Esophagus (tissue), 2 donors: ENCODE results near the gene RWDD1. TPM values are rescaled to one million over a fixed set of nuclear protein-coding genes. Genes with fewer than 3 reads are reported as not detected.
A peak's percentile ranks its signal among the peaks of the same experiment; 100 is the strongest.

ENCODE experiments used
- H3K27ac ChIP-seq, 2 donors: one replicate each; pipeline ENCODE4 v1.5.1; 2013; ENCODE audit warnings: low read depth in 2 of 2, mild to moderate bottlenecking in 2 of 2, inconsistent platforms in 1 of 2, low read length in 1 of 2, moderate library complexity in 1 of 2
- H3K27me3 ChIP-seq, 2 donors: one replicate each; pipeline ENCODE4 v1.6.1; 2013; ENCODE audit warnings: low read length in 2 of 2, control low read depth in 1 of 2, mild to moderate bottlenecking in 1 of 2; ENCODE audit not compliant: insufficient read depth in 2 of 2, control insufficient read depth in 1 of 2
- H3K36me3 ChIP-seq, 2 donors: one replicate each; pipeline ENCODE4 v1.6.1; 2013; ENCODE audit warnings: low read length in 1 of 2; ENCODE audit not compliant: control insufficient read depth in 2 of 2, insufficient read depth in 2 of 2
- H3K4me1 ChIP-seq, 2 donors: one replicate each; pipeline ENCODE4 v1.6.1; 2013; ENCODE audit warnings: low read length in 1 of 2; ENCODE audit not compliant: control insufficient read depth in 2 of 2, insufficient read depth in 2 of 2
- H3K4me3 ChIP-seq, 2 donors: one replicate each; pipeline ENCODE4 v1.5.1; 2013; ENCODE audit warnings: low read length in 2 of 2, mild to moderate bottlenecking in 2 of 2, low read depth in 1 of 2, moderate library complexity in 1 of 2
- H3K9me3 ChIP-seq, 2 donors: one replicate each; pipeline ENCODE4 v1.6.1; 2013; ENCODE audit warnings: mild to moderate bottlenecking in 2 of 2, low read depth in 1 of 2, low read length in 1 of 2, moderate library complexity in 1 of 2; ENCODE audit not compliant: control insufficient read depth in 2 of 2, insufficient read depth in 1 of 2
- WGBS, 2 donors: extraction: QIAGEN DNeasy Blood & Tissue Kit; methylation state at CpG; one replicate each; pipeline ENCODE4 v1.1.7; 2013; 5-methylcytosine and 5-hydroxymethylcytosine counted together
- polyA plus RNA-seq, 2 donors: library from polyadenylated mRNA; stranded (reverse); fragments of 200-250 nt; gene quantifications; one replicate each; pipeline ENCODE4 v1.2.3, GENCODE V29; 2013
- donor health status: healthy with polysubstance abuse.
- donor health status: Bipolar disorder and iron deficiency.

Gene RWDD1
- polyA plus RNA-seq, 2 donors = 32.5 to 45.3 TPM

DNA sequence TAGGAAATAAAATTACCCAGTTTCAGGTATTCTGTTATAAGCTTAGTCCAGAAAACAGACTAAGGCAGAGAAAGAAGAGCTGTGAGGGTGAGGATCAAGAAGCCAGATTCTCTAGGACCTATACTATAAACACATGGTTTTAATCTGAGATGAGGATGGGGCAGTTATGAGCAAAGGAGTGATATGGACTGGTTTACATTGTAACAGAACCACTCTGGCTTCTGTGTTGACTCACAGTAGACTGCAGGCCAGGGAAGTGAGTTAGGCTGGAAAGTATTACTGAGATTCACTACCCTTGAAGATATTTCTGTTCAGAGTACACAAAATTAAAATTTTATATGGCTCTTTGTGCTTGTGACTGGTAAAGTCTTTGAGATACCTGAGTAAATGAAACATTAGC lies 3.2 kb upstream of the RWDD1 start:
- Histone ChIP-seq H3K9me3 (no peaks in the 10 kb centered on the region), H3K27ac (no peak overlapping the region), H3K36me3 (no peaks in the 10 kb centered on the region)

DNA sequence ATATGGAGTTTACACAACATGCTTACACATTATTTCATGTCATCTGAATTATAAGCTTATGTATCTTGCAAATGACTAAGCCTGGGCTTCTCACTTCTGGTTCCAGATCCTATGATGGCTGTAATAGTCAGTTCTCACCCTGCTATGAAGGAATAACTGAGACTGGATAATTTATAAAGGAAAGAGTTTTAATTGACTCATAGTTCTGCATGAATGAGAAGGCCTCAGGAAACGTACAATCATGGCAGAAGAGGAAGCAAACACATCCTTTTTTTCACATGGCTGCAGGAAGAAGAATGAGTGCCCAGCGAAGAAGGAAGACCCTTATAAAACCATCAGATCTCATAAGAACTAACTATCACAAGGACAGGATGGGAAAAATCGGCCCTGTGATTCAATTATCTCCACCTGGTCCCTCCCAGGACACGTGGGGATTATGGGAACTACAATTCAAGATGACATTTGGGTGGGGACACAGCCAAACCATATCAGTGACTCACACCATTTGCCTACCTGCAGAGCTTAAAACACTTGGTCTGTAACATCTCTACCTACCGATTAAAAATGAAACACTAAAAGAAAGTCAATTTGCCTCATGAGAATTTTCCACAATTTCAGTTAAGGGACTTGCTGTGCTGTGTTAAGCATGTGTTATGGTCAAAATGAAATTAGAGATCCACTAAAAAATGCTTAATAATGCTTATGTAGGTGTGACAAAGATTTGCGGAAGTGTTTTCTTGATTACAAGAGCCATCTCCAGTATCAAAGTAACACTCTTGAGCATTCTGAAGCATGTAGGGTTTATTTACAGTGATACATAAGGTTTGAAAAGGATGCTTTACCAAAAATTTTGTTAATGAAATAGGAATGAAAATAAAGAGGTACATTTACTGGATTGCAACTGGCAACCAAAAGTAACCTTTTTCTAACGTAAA lies 2.2 kb upstream of the RWDD1 start:
- peaks cover 2 to 5% of the 10 kb centered on the region in 2 donors for H3K4me1 ChIP-seq
- 56 to 57% methylated on average over 7 of the region's 7 CpGs for WGBS, 2 donors
- H3K36me3 ChIP-seq = no peaks in the 10 kb centered on the region
- H3K27ac ChIP-seq = no peak overlapping the region
- H3K4me3 ChIP-seq = no peak overlapping the region
- no peaks in the 10 kb centered on the region for H3K9me3 ChIP-seq
- no peaks in the 10 kb centered on the region for H3K27me3 ChIP-seq

More for the DNA sequence above, 3.2 kb upstream of the RWDD1 start:
- peaks cover 2 to 5% of the 10 kb centered on the region in 2 donors for H3K4me1 ChIP-seq
- no peak overlapping the region for H3K4me3 ChIP-seq
- H3K27me3 ChIP-seq = no peaks in the 10 kb centered on the region

DNA sequence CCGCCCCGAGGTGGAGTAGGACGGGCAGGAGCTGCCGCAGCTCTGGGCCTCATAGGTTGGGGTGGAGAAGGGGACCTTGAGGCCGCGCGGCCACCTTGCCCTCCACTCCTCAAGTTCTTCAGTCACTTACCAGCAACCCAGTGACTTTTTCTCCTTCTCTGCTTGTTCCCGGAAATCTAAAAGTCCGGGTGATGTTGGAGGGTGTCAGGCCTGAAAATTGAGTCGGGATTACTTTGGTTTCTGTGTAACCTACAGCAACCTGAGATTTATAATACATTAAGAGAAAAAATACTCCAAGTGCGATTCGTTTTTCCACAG lies 338 bp downstream of the RWDD1 start:
- peak overlapping the region; percentile 83 to 92 for H3K4me3 ChIP-seq
- no peaks in the 10 kb centered on the region for H3K9me3 ChIP-seq
- no peaks in the 10 kb centered on the region for H3K27me3 ChIP-seq
- H3K27ac ChIP-seq = peak overlapping the region; percentile 86 to 99
- H3K4me1 ChIP-seq = peaks cover 0 to 2% of the 10 kb centered on the region in 2 donors
- no peaks in the 10 kb centered on the region for H3K36me3 ChIP-seq
- WGBS, 2 donors = 0% methylated on average over 12 of the region's 12 CpGs

DNA sequence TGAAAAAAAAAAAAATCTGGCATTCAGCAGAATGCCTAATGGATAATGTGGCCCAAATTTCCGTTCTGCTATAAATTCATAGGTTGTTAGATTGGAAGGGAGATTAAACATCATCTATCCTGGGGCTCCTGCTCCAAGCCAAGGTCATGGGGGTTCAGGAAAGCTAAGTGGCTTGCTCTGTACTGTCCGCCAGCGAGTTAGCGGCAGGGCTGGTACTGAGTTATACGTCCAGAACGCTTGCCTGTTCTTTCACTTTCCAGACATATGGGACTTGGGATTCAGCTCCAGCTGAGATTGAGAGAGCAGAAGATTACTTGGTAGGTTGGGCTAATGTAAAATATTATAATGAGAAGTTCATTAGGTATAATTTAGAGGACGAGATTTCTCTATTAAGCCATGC lies 858 bp downstream of the RWDD1 start:
- no peak overlapping the region for H3K27ac ChIP-seq
- WGBS, 2 donors = 2 to 4% methylated on average over 7 of the region's 7 CpGs
- H3K4me1 ChIP-seq = peaks cover 0 to 2% of the 10 kb centered on the region in 2 donors
- no peaks in the 10 kb centered on the region for H3K27me3 ChIP-seq
- H3K36me3 ChIP-seq = no peaks in the 10 kb centered on the region
- H3K4me3 ChIP-seq = peak overlapping the region; percentile 27 to 92
- no peaks in the 10 kb centered on the region for H3K9me3 ChIP-seq

DNA sequence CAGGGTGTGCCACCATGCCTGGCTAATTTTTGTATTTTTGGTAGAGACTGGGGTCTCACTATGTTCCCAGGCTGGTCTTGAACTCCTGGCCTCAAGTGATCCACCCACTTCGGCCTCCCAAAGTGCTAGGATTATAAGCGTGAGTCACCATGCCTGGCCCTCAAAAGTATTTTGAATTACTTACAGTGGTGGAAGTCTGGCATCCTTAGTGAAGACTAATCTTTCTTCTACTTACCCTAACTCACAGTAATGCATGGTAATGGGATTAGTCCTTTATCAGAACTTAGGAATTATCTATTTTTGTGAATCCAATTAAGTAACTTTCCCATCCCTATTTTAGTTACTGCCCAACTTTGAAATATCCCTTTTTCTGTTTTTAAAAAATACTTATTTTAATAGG lies 3.9 kb downstream of the RWDD1 start:
- Histone ChIP-seq H3K4me3 (no peak overlapping the region), H3K27me3 (no peaks in the 10 kb centered on the region), H3K27ac (no peak overlapping the region), H3K9me3 (no peaks in the 10 kb centered on the region), H3K4me1 (peaks cover 0 to 2% of the 10 kb centered on the region in 2 donors), H3K36me3 (no peaks in the 10 kb centered on the region)
- 90 to 97% methylated on average over 2 of the region's 2 CpGs for WGBS, 2 donors

DNA sequence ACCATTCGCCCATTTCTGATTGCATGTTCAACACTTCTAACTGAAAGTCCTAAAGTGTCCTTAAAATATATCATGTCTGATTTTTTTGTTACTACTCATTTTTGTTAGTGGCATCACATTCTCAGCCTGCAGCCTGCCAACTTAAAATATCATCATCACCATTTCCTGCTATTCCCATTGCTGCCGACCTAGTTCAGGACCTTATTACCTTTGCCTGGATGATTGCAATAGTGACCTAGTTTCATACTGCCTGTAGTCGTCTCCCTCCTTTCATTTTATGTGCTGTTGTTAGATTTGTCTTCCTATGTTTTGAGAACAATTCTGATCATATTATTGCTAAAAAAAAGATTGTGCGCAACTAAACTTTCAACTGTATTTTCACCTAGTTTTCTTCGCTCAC lies 6.2 kb downstream of the RWDD1 start:
- no peaks in the 10 kb centered on the region for H3K9me3 ChIP-seq
- H3K4me1 ChIP-seq = peaks cover 0 to 2% of the 10 kb centered on the region in 2 donors
- H3K4me3 ChIP-seq = no peak overlapping the region
- H3K36me3 ChIP-seq = no peaks in the 10 kb centered on the region
- H3K27ac ChIP-seq = no peak overlapping the region
- 80 to 84% methylated on average over 5 of the region's 5 CpGs for WGBS, 2 donors
- H3K27me3 ChIP-seq = no peaks in the 10 kb centered on the region

DNA sequence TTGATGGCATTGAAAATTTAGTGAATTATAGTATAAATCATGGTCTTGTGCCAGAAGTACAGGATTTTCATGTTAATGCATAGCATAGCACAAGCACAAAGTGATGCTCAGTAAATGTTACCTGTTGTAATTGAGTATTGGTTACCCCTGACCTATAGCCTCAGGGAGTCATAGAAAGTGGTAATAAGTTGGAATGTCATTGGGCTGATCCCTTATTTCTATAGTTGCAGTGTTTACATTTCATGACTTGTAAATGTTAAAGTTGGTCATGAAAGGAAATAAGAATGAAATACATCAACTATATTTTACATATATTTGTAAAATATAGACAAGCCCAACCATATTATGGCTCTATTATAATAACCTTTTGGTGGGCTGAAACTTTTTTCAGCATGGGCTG lies 7.0 kb downstream of the RWDD1 start:
- H3K27ac ChIP-seq = no peak overlapping the region
- H3K9me3 ChIP-seq = no peaks in the 10 kb centered on the region
- no peaks in the 10 kb centered on the region for H3K36me3 ChIP-seq
- H3K4me1 ChIP-seq = no peaks in the 10 kb centered on the region
- no peak overlapping the region for H3K4me3 ChIP-seq
- no peaks in the 10 kb centered on the region for H3K27me3 ChIP-seq

DNA sequence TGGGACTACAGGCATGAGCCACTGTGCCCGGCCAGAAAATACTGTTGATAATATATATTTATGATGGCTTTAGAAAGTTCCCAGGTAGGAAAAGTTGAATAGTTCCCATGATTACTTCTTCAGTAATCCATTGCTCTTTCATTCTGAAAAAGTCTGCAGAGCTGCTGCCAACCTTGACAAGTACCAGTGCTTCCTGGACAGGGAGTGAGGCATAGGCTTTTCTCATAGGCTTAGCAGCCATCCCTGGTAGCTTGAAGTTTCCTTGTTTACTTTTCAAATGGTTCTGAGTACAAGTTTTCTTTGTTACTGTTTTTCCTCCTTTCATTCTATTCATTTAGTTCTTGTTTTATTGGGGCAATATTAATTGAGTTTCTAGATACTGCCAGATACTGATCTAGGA lies 7.8 kb downstream of the RWDD1 start:
- no peaks in the 10 kb centered on the region for H3K4me1 ChIP-seq
- H3K36me3 ChIP-seq = no peaks in the 10 kb centered on the region
- no peak overlapping the region for H3K27ac ChIP-seq
- no peaks in the 10 kb centered on the region for H3K27me3 ChIP-seq
- H3K9me3 ChIP-seq = no peaks in the 10 kb centered on the region
- H3K4me3 ChIP-seq = no peak overlapping the region
- 91 to 94% methylated on average over 1 of the region's 1 CpG for WGBS, 2 donors

DNA sequence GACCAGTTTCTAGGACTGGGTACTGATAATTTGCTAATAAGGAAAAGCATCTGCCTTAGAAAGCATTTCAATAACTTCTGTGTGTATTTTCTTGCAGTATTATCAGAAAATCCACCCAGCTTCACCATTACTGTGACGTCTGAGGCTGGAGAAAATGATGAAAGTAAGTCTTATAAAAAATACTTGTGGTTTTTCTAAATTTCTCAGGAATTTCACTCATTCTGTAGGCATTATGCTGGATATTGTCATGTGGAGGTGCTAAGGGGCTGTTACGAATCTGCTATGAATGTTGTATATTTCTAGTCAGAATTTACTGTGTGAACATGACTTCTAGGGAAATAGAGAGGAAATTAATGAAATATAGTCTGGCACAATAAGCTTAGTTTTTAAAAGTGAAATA lies 8.9 kb downstream of the RWDD1 start:
- Histone ChIP-seq H3K27me3 (no peaks in the 10 kb centered on the region), H3K4me1 (no peaks in the 10 kb centered on the region), H3K36me3 (no peaks in the 10 kb centered on the region), H3K9me3 (no peaks in the 10 kb centered on the region), H3K27ac (no peak overlapping the region), H3K4me3 (no peak overlapping the region)
- 90 to 92% methylated on average over 2 of the region's 2 CpGs for WGBS, 2 donors

DNA sequence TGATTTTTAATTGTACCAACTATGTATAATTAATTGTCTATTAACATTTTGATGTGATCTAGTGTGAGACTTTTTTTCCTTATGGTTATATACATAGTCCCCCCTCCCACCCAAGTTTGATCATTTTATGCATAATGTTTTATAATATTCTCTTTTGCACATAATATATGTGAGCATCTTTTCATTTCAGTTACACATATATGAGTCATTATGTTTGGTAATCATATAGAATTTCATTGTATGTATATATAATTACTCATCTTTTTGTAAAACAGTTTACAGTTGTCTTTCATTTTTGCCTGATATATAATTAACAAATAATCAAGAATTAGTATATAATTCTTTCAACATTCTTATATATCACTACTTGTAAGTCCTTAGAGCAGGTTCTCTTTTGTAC lies 15.0 kb downstream of the RWDD1 start:
- H3K4me1 ChIP-seq = no peaks in the 10 kb centered on the region
- no peak overlapping the region for H3K27ac ChIP-seq
- H3K27me3 ChIP-seq = no peaks in the 10 kb centered on the region
- H3K4me3 ChIP-seq = no peak overlapping the region
- H3K9me3 ChIP-seq = no peaks in the 10 kb centered on the region
- no peaks in the 10 kb centered on the region for H3K36me3 ChIP-seq
